ENCODE measurements around the gene SH3TC1.

DNA sequence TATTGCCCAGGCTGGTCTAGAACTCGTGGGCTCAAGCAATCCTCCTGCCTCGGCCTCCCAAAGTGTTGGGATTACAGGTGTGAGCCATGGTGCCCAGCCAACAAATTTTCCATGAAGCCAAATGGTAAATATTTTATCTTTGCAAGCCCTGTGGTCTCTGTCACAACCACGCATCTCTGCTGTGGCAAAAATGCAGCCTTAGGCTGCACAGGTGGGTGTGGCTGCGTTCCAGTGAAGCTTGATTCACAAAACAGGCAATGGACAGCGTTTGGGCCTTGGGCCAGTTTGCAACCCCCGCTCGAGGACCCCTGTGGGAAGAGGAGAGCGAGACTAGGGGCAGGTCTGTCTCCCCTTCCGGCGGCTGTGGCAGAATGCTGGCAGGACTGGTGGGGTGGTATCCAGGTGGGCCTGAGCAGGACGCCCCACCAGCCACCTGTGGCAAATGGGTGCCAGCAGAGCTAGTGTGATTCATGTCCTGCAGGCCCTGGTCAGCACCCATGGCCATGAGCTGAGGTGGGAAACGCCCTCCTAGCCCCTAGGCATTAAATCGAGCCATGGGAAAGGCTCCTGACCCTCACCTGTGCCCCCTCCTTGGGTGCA, 90.2 kb downstream of the SH3TC1 start:
- TF ChIP-seq, protein P1, sequence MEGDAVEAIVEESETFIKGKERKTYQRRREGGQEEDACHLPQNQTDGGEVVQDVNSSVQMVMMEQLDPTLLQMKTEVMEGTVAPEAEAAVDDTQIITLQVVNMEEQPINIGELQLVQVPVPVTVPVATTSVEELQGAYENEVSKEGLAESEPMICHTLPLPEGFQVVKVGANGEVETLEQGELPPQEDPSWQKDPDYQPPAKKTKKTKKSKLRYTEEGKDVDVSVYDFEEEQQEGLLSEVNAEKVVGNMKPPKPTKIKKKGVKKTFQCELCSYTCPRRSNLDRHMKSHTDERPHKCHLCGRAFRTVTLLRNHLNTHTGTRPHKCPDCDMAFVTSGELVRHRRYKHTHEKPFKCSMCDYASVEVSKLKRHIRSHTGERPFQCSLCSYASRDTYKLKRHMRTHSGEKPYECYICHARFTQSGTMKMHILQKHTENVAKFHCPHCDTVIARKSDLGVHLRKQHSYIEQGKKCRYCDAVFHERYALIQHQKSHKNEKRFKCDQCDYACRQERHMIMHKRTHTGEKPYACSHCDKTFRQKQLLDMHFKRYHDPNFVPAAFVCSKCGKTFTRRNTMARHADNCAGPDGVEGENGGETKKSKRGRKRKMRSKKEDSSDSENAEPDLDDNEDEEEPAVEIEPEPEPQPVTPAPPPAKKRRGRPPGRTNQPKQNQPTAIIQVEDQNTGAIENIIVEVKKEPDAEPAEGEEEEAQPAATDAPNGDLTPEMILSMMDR (IDR thresholded peaks at IDR 0.05): no peak
- no peak for TF ChIP-seq POLR2A (IDR thresholded peaks at IDR 0.05)

Data from adrenal gland (tissue), 5 donors.